Neural cell (in vitro differentiated cells): ENCODE results near the gene TRAPPC1. TPM values are rescaled to one million over a fixed set of nuclear protein-coding genes. Genes with fewer than 3 reads are reported as not detected.

Experiments used
- H2AFZ ChIP-seq: fragments of 200-600, 300-800 bp; sonication (generic), shearing (Covaris generic); 2 replicates; pipeline ENCODE4 v1.6.0; 2014; ENCODE audit warnings: low read depth, mild to moderate bottlenecking, antibody characterized with exemption, low read length, moderate library complexity
- H3F3A ChIP-seq: fragments of 200-600 bp; shearing (Covaris generic); 2 replicates; pipeline ENCODE4 v1.6.1; 2016; ENCODE audit warnings: mild to moderate bottlenecking, moderate library complexity, mixed read lengths, antibody characterized with exemption, low read length; ENCODE audit not compliant: insufficient read depth, poor library complexity, severe bottlenecking
- H3K27ac ChIP-seq: fragments of 200-600, 300-800 bp; sonication (generic), shearing (Covaris generic); 2 replicates; pipeline ENCODE4 v1.5.1; 2014; ENCODE audit warnings: mild to moderate bottlenecking, low read length, moderate library complexity
- H3K27me3 ChIP-seq: fragments of 300-800, 200-600 bp; sonication (generic), shearing (Covaris generic); 2 replicates; pipeline ENCODE4 v1.6.0; 2014; ENCODE audit warnings: mild to moderate bottlenecking, low read depth, low read length, moderate library complexity; ENCODE audit not compliant: insufficient read depth
- H3K36me3 ChIP-seq: fragments of 300-800, 200-600 bp; sonication (generic), shearing (Covaris generic); 2 replicates; pipeline ENCODE4 v1.5.1; 2014; ENCODE audit warnings: mild to moderate bottlenecking, antibody characterized with exemption, low read length, moderate library complexity; ENCODE audit not compliant: insufficient read depth
- H3K4me2 ChIP-seq: fragments of 300-800, 200-600 bp; sonication (generic), shearing (Covaris generic); 2 replicates; pipeline ENCODE4 v1.6.0; 2014; ENCODE audit warnings: mild to moderate bottlenecking, low read length
- H3K4me3 ChIP-seq: fragments of 300-800, 200-600 bp; sonication (generic), shearing (Covaris generic); 2 replicates; pipeline ENCODE4 v1.5.1; 2014; ENCODE audit warnings: mild to moderate bottlenecking, low read length, moderate library complexity
- H3K79me2 ChIP-seq: fragments of 200-600 bp; shearing (Covaris generic); replicated peaks from 2 replicates; pipeline ENCODE4 v1.6.0; 2014; ENCODE audit warnings: mild to moderate bottlenecking, low read length, moderate library complexity; ENCODE audit not compliant: insufficient read depth
- H3K9ac ChIP-seq: fragments of 300-800, 200-600 bp; sonication (generic), shearing (Covaris generic); 2 replicates; pipeline ENCODE4 v1.6.1; 2016; ENCODE audit warnings: mild to moderate bottlenecking, low read length, mixed read lengths
- H3K9me2 ChIP-seq: fragments of 200-600 bp; shearing (Covaris generic); 2 replicates; pipeline ENCODE4 v1.6.1; 2016; ENCODE audit warnings: mild to moderate bottlenecking, low read length, mixed read lengths; ENCODE audit not compliant: insufficient read depth
- H3K9me3 ChIP-seq: fragments of 200-600, 300-800 bp; sonication (generic), shearing (Covaris generic); 2 replicates; pipeline ENCODE4 v1.6.1; 2016; ENCODE audit warnings: mild to moderate bottlenecking, mixed run types, low read length, moderate library complexity, mixed read lengths
- H4K20me1 ChIP-seq: fragments of 200-600 bp; shearing (Covaris generic); 2 replicates; pipeline ENCODE4 v1.6.1; 2016; ENCODE audit warnings: mild to moderate bottlenecking, mixed run types; ENCODE audit not compliant: insufficient read depth
- EP300 ChIP-seq: fragments of 450-650 bp; conservative IDR thresholded peaks from 2 replicates; pipeline ENCODE4 v1.6.1; 2014; ENCODE audit warnings: antibody characterized with exemption, mild to moderate bottlenecking, moderate library complexity; ENCODE audit not compliant: poor library complexity, severe bottlenecking
- EZH2 ChIP-seq: fragments of 200-600, 300-800 bp; shearing (Covaris generic), sonication (generic); IDR thresholded peaks from 2 replicates; pipeline ENCODE4 v1.6.1; 2014; ENCODE audit warnings: antibody characterized with exemption, low read length, borderline replicate concordance, mild to moderate bottlenecking; ENCODE audit not compliant: insufficient read depth, poor library complexity, severe bottlenecking
- MXI1 ChIP-seq: fragments of 450-650 bp; conservative IDR thresholded peaks from 2 replicates; pipeline ENCODE4 v1.6.1; 2014; ENCODE audit warnings: antibody characterized with exemption, mild to moderate bottlenecking; ENCODE audit not compliant: poor library complexity, severe bottlenecking
- POLR2AphosphoS5 ChIP-seq: IDR thresholded peaks from 2 replicates; pipeline ENCODE4 v1.6.1; 2012
- RAD21 ChIP-seq: fragments of 450-650 bp; conservative IDR thresholded peaks from 2 replicates; pipeline ENCODE4 v1.6.1; 2014; ENCODE audit warnings: antibody characterized with exemption, mild to moderate bottlenecking, moderate library complexity
- SMC3 ChIP-seq: fragments of 450-650 bp; conservative IDR thresholded peaks from 2 replicates; pipeline ENCODE4 v1.6.1; 2014; ENCODE audit warnings: antibody characterized with exemption, mild to moderate bottlenecking, moderate library complexity; ENCODE audit not compliant: poor library complexity
- TAF1 ChIP-seq: IDR thresholded peaks from 2 replicates; pipeline ENCODE4 v1.6.1; 2012; ENCODE audit warnings: low read depth
- polyA plus RNA-seq: library from polyadenylated mRNA; depleted of rRNA; stranded (reverse); fragments of >200 nt; gene quantifications from 2 replicates; pipeline ENCODE4 v1.2.3, GENCODE V29; 2014
- TF ChIP-seq, protein P1 (sequence below): IDR thresholded peaks from 2 replicates; pipeline ENCODE4 v1.6.1; 2012; ENCODE audit warnings: borderline replicate concordance
- TF ChIP-seq, protein P2 (sequence below): fragments of 450-650 bp; IDR thresholded peaks from 2 replicates; pipeline ENCODE4 v1.5.1; 2014; ENCODE audit warnings: antibody characterized with exemption, mild to moderate bottlenecking, moderate library complexity; ENCODE audit not compliant: poor library complexity, severe bottlenecking

The TRAPPC1 gene
- polyA plus RNA-seq, 1 donor from 2014 or later: 34.0 TPM

DNA sequence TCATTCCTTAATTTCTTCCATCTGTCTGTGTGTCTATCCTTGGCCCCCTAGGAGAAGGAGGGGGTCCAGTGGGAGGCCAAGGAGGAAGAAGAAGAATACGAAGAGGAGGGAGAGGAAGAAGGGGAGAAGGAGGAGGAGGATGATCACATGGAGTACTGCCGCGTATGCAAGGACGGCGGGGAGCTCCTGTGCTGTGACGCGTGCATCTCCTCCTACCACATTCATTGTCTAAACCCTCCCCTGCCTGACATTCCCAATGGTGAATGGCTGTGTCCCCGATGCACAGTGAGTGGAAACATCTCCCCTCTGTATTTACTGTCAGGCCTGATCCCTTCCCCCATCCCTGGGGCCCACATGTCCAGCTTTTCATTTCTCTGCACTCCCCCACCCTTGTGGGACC, 36.9 kb downstream of the TRAPPC1 start:
- H3K9ac ChIP-seq: no peak overlapping the region
- H3K27me3 ChIP-seq: no peaks in the 10 kb centered on the region
- no peaks in the 10 kb centered on the region for H3K9me2 ChIP-seq
- TF ChIP-seq RAD21 (no peak), EZH2 (no peak), EP300 (no peak), SMC3 (no peak), MXI1 (no peak), POLR2AphosphoS5 (no peak), TAF1 (no peak)
- TF ChIP-seq, protein P1, sequence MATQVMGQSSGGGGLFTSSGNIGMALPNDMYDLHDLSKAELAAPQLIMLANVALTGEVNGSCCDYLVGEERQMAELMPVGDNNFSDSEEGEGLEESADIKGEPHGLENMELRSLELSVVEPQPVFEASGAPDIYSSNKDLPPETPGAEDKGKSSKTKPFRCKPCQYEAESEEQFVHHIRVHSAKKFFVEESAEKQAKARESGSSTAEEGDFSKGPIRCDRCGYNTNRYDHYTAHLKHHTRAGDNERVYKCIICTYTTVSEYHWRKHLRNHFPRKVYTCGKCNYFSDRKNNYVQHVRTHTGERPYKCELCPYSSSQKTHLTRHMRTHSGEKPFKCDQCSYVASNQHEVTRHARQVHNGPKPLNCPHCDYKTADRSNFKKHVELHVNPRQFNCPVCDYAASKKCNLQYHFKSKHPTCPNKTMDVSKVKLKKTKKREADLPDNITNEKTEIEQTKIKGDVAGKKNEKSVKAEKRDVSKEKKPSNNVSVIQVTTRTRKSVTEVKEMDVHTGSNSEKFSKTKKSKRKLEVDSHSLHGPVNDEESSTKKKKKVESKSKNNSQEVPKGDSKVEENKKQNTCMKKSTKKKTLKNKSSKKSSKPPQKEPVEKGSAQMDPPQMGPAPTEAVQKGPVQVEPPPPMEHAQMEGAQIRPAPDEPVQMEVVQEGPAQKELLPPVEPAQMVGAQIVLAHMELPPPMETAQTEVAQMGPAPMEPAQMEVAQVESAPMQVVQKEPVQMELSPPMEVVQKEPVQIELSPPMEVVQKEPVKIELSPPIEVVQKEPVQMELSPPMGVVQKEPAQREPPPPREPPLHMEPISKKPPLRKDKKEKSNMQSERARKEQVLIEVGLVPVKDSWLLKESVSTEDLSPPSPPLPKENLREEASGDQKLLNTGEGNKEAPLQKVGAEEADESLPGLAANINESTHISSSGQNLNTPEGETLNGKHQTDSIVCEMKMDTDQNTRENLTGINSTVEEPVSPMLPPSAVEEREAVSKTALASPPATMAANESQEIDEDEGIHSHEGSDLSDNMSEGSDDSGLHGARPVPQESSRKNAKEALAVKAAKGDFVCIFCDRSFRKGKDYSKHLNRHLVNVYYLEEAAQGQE: no peak
- TF ChIP-seq, protein P2, sequence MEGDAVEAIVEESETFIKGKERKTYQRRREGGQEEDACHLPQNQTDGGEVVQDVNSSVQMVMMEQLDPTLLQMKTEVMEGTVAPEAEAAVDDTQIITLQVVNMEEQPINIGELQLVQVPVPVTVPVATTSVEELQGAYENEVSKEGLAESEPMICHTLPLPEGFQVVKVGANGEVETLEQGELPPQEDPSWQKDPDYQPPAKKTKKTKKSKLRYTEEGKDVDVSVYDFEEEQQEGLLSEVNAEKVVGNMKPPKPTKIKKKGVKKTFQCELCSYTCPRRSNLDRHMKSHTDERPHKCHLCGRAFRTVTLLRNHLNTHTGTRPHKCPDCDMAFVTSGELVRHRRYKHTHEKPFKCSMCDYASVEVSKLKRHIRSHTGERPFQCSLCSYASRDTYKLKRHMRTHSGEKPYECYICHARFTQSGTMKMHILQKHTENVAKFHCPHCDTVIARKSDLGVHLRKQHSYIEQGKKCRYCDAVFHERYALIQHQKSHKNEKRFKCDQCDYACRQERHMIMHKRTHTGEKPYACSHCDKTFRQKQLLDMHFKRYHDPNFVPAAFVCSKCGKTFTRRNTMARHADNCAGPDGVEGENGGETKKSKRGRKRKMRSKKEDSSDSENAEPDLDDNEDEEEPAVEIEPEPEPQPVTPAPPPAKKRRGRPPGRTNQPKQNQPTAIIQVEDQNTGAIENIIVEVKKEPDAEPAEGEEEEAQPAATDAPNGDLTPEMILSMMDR: no peak
- no peak overlapping the region for H3K27ac ChIP-seq
- H3F3A ChIP-seq: no peaks in the 10 kb centered on the region
- no peak overlapping the region for H3K4me2 ChIP-seq
- H4K20me1 ChIP-seq: no peaks in the 10 kb centered on the region
- H3K4me3 ChIP-seq: no peak overlapping the region
- no peaks in the 10 kb centered on the region for H3K9me3 ChIP-seq
- H2AFZ ChIP-seq: no peak overlapping the region
- peaks cover 7% of the 10 kb centered on the region for H3K36me3 ChIP-seq
- peaks cover 18% of the 10 kb centered on the region for H3K79me2 ChIP-seq

DNA sequence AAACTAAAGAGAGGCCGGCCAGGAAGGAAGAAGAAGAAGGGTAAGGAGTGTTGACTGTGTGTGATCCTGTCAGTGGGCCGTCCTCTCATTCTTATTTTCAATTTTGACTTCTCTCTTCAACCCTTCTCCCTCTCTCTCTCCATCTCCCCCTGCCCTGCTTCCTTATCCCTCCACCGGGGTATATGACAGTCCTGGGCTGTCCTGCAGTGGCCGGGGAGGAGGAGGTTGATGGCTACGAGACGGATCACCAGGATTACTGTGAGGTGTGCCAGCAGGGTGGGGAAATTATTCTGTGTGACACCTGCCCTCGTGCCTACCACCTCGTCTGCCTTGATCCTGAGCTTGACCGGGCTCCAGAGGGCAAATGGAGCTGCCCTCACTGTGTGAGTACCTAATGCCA, 37.5 kb downstream of the TRAPPC1 start:
- H2AFZ ChIP-seq: no peak overlapping the region
- H3K79me2 ChIP-seq: peaks cover 25% of the 10 kb centered on the region
- no peak overlapping the region for H3K4me3 ChIP-seq
- no peak overlapping the region for H3K27ac ChIP-seq
- peaks cover 4% of the 10 kb centered on the region for H3K36me3 ChIP-seq
- H3K9me2 ChIP-seq: no peaks in the 10 kb centered on the region
- H3K9me3 ChIP-seq: no peaks in the 10 kb centered on the region
- H3K9ac ChIP-seq: no peak overlapping the region
- no peaks in the 10 kb centered on the region for H3K27me3 ChIP-seq
- no peak for TF ChIP-seq MXI1
- TF ChIP-seq TAF1: no peak
- TF ChIP-seq SMC3: no peak
- no peak for TF ChIP-seq EZH2
- TF ChIP-seq, protein P2: no peak
- no peak for TF ChIP-seq POLR2AphosphoS5
- TF ChIP-seq, protein P1: no peak
- H3F3A ChIP-seq: no peaks in the 10 kb centered on the region
- H3K4me2 ChIP-seq: no peak overlapping the region
- H4K20me1 ChIP-seq: no peaks in the 10 kb centered on the region
